Heart left ventricle (tissue), 13 donors: Measurements from ENCODE around the gene NRDE2.

Experiments
- POLR2A ChIP-seq, 2 donors: fragments of 450-650 bp; IDR thresholded peaks; one replicate each; pipeline ENCODE4 v1.6.1; 2017; ENCODE audit warnings: antibody characterized with exemption in 2 of 2, mild to moderate bottlenecking in 2 of 2, moderate library complexity in 2 of 2
- TF ChIP-seq, protein P1 (sequence below), 12 donors: fragments of 200-600 bp; sonication (generic) in 4 of 12; IDR thresholded peaks; one replicate each; pipeline versions ENCODE4 v1.5.0 to v1.8.0; 2018 to 2022; ENCODE audit warnings: antibody characterized with exemption in 12 of 12, mild to moderate bottlenecking in 5 of 12
- donor health status: ischemic (EF 13 %, LVEDD 7.1; RV severe dilation, severe dysfunction).
- donor health status: DM: no; HTN: yes; CAD: no.
- donor health status: DM: no; HTN: no; CAD: no.
- donor health status: ischemic (EF 25% LVEDD 6.9; RV normal size, moderate dysfunction).
- donor health status: ischemic (EF 25% LVEDD 5.7; RV mildly dilated, moderate dysfunction).
- donor health status: ischemic (EF 35%, LVEDD 5.7; RV mildly dilated, moderate dysfunction).
- donor health status: nonischemic (EF 11% LVEDD 7.7; RV severe dilation, severe dysfunction).
- donor health status: DM: yes; HTN: yes; CAD: no.
- donor health status: PGD.
- donor health status: ischemic (EF 29% LVEDD 5.4; RV normal size, mild dysfunction).
- donor health status: nonischemic (EF 23%, LVEDD 6.1; RV moderate dilation, normal function).

DNA sequence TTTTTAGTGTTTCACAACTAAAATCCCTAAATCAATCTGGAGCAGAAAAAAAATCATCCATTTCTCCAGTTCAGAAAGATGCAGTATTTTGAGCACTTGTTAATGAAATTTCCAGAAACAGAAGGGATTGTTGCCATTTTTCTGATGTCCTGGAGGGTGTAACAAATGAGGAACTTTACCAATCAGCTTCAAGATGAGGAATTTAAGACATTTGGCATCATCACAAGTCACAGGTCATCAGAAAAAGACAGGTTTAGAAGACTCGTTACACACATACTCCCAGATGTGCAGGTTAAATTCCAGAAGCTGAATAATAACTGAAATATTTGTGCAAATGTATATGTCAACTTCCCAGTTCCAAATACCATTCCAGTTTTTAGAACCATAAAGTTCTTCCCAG lies 75.9 kb downstream of the NRDE2 start:
- TF ChIP-seq, protein P1, sequence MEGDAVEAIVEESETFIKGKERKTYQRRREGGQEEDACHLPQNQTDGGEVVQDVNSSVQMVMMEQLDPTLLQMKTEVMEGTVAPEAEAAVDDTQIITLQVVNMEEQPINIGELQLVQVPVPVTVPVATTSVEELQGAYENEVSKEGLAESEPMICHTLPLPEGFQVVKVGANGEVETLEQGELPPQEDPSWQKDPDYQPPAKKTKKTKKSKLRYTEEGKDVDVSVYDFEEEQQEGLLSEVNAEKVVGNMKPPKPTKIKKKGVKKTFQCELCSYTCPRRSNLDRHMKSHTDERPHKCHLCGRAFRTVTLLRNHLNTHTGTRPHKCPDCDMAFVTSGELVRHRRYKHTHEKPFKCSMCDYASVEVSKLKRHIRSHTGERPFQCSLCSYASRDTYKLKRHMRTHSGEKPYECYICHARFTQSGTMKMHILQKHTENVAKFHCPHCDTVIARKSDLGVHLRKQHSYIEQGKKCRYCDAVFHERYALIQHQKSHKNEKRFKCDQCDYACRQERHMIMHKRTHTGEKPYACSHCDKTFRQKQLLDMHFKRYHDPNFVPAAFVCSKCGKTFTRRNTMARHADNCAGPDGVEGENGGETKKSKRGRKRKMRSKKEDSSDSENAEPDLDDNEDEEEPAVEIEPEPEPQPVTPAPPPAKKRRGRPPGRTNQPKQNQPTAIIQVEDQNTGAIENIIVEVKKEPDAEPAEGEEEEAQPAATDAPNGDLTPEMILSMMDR (IDR thresholded peaks at IDR 0.05), result no peak
- no peak for TF ChIP-seq POLR2A (IDR thresholded peaks at IDR 0.05)
